Esophagus squamous epithelium (tissue), 5 donors: ENCODE measurements around the gene ULK4. TPM values are rescaled to one million over a fixed set of nuclear protein-coding genes. Genes with fewer than 3 reads are reported as not detected.

ENCODE experiments used
- DNase-seq: peaks from one replicate; lab custom pipeline; 2025; lab: John Stamatoyannopoulos, UW
- H3K27ac ChIP-seq, 4 donors: fragments of 200-600 bp; sonication (generic); one replicate each; pipeline ENCODE4 v1.5.1; 2016 to 2019; ENCODE audit warnings: mild to moderate bottlenecking in 1 of 4
- H3K27me3 ChIP-seq, 4 donors: fragments of 200-600 bp; sonication (generic); 1 replicate in 3 of 4; 2 replicates in 1 of 4; pipeline versions ENCODE4 v1.5.1 to v1.6.0; 2017 to 2021; ENCODE audit warnings: antibody characterized with exemption in 1 of 4
- H3K36me3 ChIP-seq, 3 donors: fragments of 200-600 bp; sonication (generic); one replicate each; pipeline ENCODE4 v1.5.1; 2016 to 2019
- H3K4me1 ChIP-seq, 3 donors: fragments of 200-600 bp; sonication (generic); one replicate each; pipeline ENCODE4 v1.5.1; 2017 to 2019
- H3K4me3 ChIP-seq, 4 donors: fragments of 200-600 bp; sonication (generic); 1 replicate in 3 of 4; 2 replicates in 1 of 4; pipeline ENCODE4 v1.5.1; 2016 to 2019; ENCODE audit warnings: mild to moderate bottlenecking in 2 of 4, moderate library complexity in 1 of 4
- H3K9me3 ChIP-seq, 3 donors: fragments of 200-600 bp; sonication (generic); one replicate each; pipeline ENCODE4 v1.5.1; 2016 to 2019
- POLR2A ChIP-seq, 4 donors: fragments of 450-650 bp; IDR thresholded peaks; one replicate each; pipeline ENCODE4 v1.6.1; 2017; ENCODE audit warnings: antibody characterized with exemption in 4 of 4, mild to moderate bottlenecking in 4 of 4, moderate library complexity in 3 of 4
- whole genome bisulfite sequencing, 2 donors: methylation state at CpG; one replicate each; pipeline ENCODE4 v1.1.5; 2018; 5-methylcytosine and 5-hydroxymethylcytosine counted together
- intact Hi-C: fragments of 100-400 bp; cut with DNase I; formaldehyde crosslinking; loops from one replicate; pipeline ENCODE4 v1.15.0; 2022
- total RNA-seq, 4 donors: library from RNA; depleted of rRNA; stranded (reverse); fragments of >200 nt; gene quantifications; one replicate each; pipeline ENCODE4 v1.1.0, GENCODE V29; 2016
- TF ChIP-seq, protein P1 (sequence below), 6 experiments: fragments of 450-650 bp in 4 of 6; fragments of 200-600 bp in 2 of 6; sonication (generic) in 2 of 6; IDR thresholded peaks; one replicate each; pipeline ENCODE4 v1.5.1; 2016 to 2019; ENCODE audit warnings: antibody characterized with exemption in 6 of 6, mild to moderate bottlenecking in 4 of 6, moderate library complexity in 4 of 6
- donor health status: DM: yes; HTN: yes; CAD: no.

ULK4 gene
- total RNA-seq, 4 donors from 2014 or later, result 2.2 to 11.4 (median 7.9) TPM

GRCh38 chr3:41419809-41420208 lies 542.1 kb downstream of the ULK4 start:
- Histone ChIP-seq H3K27ac (no peak overlapping the region), H3K4me1 (no peaks in the 10 kb centered on the region), H3K9me3 (no peaks in the 10 kb centered on the region), H3K4me3 (no peak overlapping the region), H3K36me3 (no peaks in the 10 kb centered on the region), H3K27me3 (no peaks in the 10 kb centered on the region)
- TF ChIP-seq, protein P1, sequence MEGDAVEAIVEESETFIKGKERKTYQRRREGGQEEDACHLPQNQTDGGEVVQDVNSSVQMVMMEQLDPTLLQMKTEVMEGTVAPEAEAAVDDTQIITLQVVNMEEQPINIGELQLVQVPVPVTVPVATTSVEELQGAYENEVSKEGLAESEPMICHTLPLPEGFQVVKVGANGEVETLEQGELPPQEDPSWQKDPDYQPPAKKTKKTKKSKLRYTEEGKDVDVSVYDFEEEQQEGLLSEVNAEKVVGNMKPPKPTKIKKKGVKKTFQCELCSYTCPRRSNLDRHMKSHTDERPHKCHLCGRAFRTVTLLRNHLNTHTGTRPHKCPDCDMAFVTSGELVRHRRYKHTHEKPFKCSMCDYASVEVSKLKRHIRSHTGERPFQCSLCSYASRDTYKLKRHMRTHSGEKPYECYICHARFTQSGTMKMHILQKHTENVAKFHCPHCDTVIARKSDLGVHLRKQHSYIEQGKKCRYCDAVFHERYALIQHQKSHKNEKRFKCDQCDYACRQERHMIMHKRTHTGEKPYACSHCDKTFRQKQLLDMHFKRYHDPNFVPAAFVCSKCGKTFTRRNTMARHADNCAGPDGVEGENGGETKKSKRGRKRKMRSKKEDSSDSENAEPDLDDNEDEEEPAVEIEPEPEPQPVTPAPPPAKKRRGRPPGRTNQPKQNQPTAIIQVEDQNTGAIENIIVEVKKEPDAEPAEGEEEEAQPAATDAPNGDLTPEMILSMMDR (IDR thresholded peaks at IDR 0.05), result no peak
- TF ChIP-seq POLR2A (IDR thresholded peaks at IDR 0.05), result no peak
- no peak for DNase-seq
- intact Hi-C loops, result no loop called here
- 67 to 83% methylated on average over 5 of the region's 5 CpGs for WGBS, 2 donors

DNA sequence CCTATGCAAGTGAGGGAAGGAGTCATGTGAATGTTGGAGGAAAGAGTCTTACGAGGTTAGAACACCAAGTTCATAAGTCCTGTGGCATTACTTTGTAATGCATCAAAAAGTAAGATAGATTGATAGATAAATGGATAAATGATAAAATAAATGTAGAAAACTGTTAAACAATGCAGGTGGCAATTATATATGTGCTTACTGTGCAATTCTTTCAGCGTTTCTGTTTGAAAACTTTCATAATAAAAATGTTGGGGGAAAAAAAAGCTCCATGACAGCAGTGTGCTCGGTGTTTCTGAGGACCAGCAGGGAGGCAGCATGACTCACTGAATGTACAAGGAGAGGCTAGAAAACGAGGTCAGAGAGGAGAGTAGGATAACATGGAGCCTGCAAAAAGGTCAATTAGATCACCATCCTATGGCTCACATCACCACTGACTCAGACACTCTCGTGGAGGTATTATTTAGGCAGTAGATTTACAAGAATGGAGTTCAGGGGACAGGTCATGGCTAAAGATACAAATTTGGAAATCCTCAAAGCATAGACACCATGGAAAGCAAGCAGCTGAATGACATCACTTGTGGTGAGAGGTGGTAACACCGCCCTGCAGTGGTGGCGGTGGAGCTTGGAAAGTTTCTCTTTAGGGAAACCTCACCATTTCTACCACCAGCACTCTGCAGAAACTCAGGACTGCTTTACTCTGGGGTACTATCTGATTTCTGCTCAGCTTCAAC lies 542.8 kb downstream of the ULK4 start:
- DNase-seq, result no peak
- Histone ChIP-seq H3K27me3 (no peaks in the 10 kb centered on the region), H3K4me3 (no peak overlapping the region), H3K9me3 (no peaks in the 10 kb centered on the region), H3K36me3 (no peaks in the 10 kb centered on the region), H3K4me1 (no peaks in the 10 kb centered on the region), H3K27ac (no peak overlapping the region)
- no peak for TF ChIP-seq POLR2A (IDR thresholded peaks at IDR 0.05)
- TF ChIP-seq, protein P1 (IDR thresholded peaks at IDR 0.05), result no peak
- intact Hi-C loops, result no loop called here
- 65 to 71% methylated on average over 7 of the region's 7 CpGs for WGBS, 2 donors

GRCh38 chr3:41417574-41417973 lies 544.3 kb downstream of the ULK4 start:
- H3K4me3 ChIP-seq, result no peak overlapping the region
- H3K36me3 ChIP-seq, result no peaks in the 10 kb centered on the region
- intact Hi-C loops, result no loop called here
- no peaks in the 10 kb centered on the region for H3K27me3 ChIP-seq
- no peak overlapping the region for H3K27ac ChIP-seq
- TF ChIP-seq, protein P1 (IDR thresholded peaks at IDR 0.05), result no peak
- no peak for TF ChIP-seq POLR2A (IDR thresholded peaks at IDR 0.05)
- no peak for DNase-seq
- WGBS, 2 donors, result 83 to 84% methylated on average over 3 of the region's 3 CpGs
- H3K4me1 ChIP-seq, result no peaks in the 10 kb centered on the region
- no peaks in the 10 kb centered on the region for H3K9me3 ChIP-seq

GRCh38 chr3:41411065-41411464 lies 550.8 kb downstream of the ULK4 start:
- Histone ChIP-seq H3K27me3 (no peaks in the 10 kb centered on the region), H3K9me3 (no peaks in the 10 kb centered on the region), H3K27ac (no peak overlapping the region), H3K36me3 (no peaks in the 10 kb centered on the region), H3K4me3 (no peak overlapping the region), H3K4me1 (no peaks in the 10 kb centered on the region)
- no peak for DNase-seq
- WGBS, 2 donors, result 48 to 88% methylated on average over 1 of the region's 1 CpG
- TF ChIP-seq, protein P1 (IDR thresholded peaks at IDR 0.05), result no peak
- TF ChIP-seq POLR2A (IDR thresholded peaks at IDR 0.05), result no peak
- intact Hi-C loops, result no loop called here

GRCh38 chr3:41405466-41405865 lies 556.4 kb downstream of the ULK4 start:
- intact Hi-C loops, result no loop called here
- H3K4me1 ChIP-seq, result no peaks in the 10 kb centered on the region
- no peak for DNase-seq
- no peaks in the 10 kb centered on the region for H3K27me3 ChIP-seq
- TF ChIP-seq POLR2A (IDR thresholded peaks at IDR 0.05), result no peak
- TF ChIP-seq, protein P1 (IDR thresholded peaks at IDR 0.05), result no peak
- H3K4me3 ChIP-seq, result no peak overlapping the region
- H3K9me3 ChIP-seq, result no peaks in the 10 kb centered on the region
- no peaks in the 10 kb centered on the region for H3K36me3 ChIP-seq
- no peak overlapping the region for H3K27ac ChIP-seq
- WGBS, 2 donors, result 63 to 81% methylated on average over 2 of the region's 2 CpGs
